Colonic mucosa (tissue), 4 donors: ENCODE measurements around the gene CPT1C. TPM values are rescaled to one million over a fixed set of nuclear protein-coding genes. Genes with fewer than 3 reads are reported as not detected.
A peak's percentile ranks its signal among the peaks of the same experiment; 100 is the strongest.

ENCODE experiments used
- DNase-seq: peaks from one replicate; pipeline ENCODE4 v3.0.0-alpha.2; 2020
- H3K27ac ChIP-seq: fragments of 200-600 bp; one replicate; pipeline ENCODE4 v1.8.0; 2021
- H3K27me3 ChIP-seq: fragments of 200-600 bp; one replicate; pipeline ENCODE4 v1.8.0; 2021
- H3K36me3 ChIP-seq: fragments of 200-600 bp; one replicate; pipeline ENCODE4 v1.8.0; 2021
- H3K4me1 ChIP-seq: fragments of 200-600 bp; one replicate; pipeline ENCODE4 v1.8.0; 2021; ENCODE audit warnings: mild to moderate bottlenecking
- H3K4me3 ChIP-seq: fragments of 200-600 bp; one replicate; pipeline ENCODE4 v1.8.0; 2021
- H3K9ac ChIP-seq, 2 donors: one replicate each; pipeline ENCODE4 v1.7.0; 2013; ENCODE audit warnings: control low read depth in 2 of 2, low read depth in 2 of 2, low read length in 2 of 2
- H3K9me3 ChIP-seq: fragments of 200-600 bp; one replicate; pipeline ENCODE4 v1.8.0; 2021
- CTCF ChIP-seq: fragments of 200-600 bp; IDR thresholded peaks from one replicate; pipeline ENCODE4 v1.8.0; 2022; ENCODE audit warnings: antibody characterized with exemption, mild to moderate bottlenecking
- intact Hi-C: fragments of 100-400 bp; cut with DNase I; formaldehyde crosslinking; loops from one replicate; pipeline ENCODE4 v1.14.1; 2022
- total RNA-seq, 2 donors: library from RNA; stranded (reverse); fragmentation: NEBNext Ultra II Directional in 1 of 2; extraction: Animal tissue kit (Norgen Biotek cat#: 25700) in 1 of 2; gene quantifications; one replicate each; pipeline ENCODE4 v1.2.1, GENCODE V29; 2021
- donor health status: healthy.
- donor health status: DM: no; HTN: no; CAD: no.
- donor health status: DM: no; HTN: no; CAD: no.

CPT1C gene
- total RNA-seq, 2 donors from 2014 or later: 1.2 to 2.0 TPM

- no peak overlapping the region for H3K4me3 ChIP-seq
- TF ChIP-seq CTCF: no peak
- no peaks in the 10 kb centered on the region for H3K4me1 ChIP-seq
- peak; percentile 42 for DNase-seq
- H3K36me3 ChIP-seq: no peaks in the 10 kb centered on the region
- no peak overlapping the region for H3K27ac ChIP-seq
- H3K9me3 ChIP-seq: no peaks in the 10 kb centered on the region
- no peaks in the 10 kb centered on the region for H3K27me3 ChIP-seq
- H3K9ac ChIP-seq: no peak overlapping the region
- intact Hi-C loops: no loop called here
These were observed 55.5 kb downstream of the CPT1C start for GRCh38 chr19:49746206-49746958.

- no peak for DNase-seq
- Histone ChIP-seq H3K27ac (no peak overlapping the region), H3K36me3 (no peaks in the 10 kb centered on the region), H3K27me3 (no peaks in the 10 kb centered on the region), H3K9me3 (no peaks in the 10 kb centered on the region), H3K4me3 (no peak overlapping the region), H3K9ac (no peak overlapping the region), H3K4me1 (no peaks in the 10 kb centered on the region)
- intact Hi-C loops: no loop called here
- TF ChIP-seq CTCF: no peak
These were observed 58.3 kb downstream of the CPT1C start for GRCh38 chr19:49749055-49749716.

GRCh38 chr19:49749771-49750170 is 58.9 kb downstream of the CPT1C start:
- no peaks in the 10 kb centered on the region for H3K36me3 ChIP-seq
- no peak overlapping the region for H3K27ac ChIP-seq
- TF ChIP-seq CTCF: no peak
- intact Hi-C loops: no loop called here
- H3K27me3 ChIP-seq: no peaks in the 10 kb centered on the region
- H3K9me3 ChIP-seq: no peaks in the 10 kb centered on the region
- no peak overlapping the region for H3K4me3 ChIP-seq
- no peaks in the 10 kb centered on the region for H3K4me1 ChIP-seq
- DNase-seq: no peak
- no peak overlapping the region for H3K9ac ChIP-seq

DNA sequence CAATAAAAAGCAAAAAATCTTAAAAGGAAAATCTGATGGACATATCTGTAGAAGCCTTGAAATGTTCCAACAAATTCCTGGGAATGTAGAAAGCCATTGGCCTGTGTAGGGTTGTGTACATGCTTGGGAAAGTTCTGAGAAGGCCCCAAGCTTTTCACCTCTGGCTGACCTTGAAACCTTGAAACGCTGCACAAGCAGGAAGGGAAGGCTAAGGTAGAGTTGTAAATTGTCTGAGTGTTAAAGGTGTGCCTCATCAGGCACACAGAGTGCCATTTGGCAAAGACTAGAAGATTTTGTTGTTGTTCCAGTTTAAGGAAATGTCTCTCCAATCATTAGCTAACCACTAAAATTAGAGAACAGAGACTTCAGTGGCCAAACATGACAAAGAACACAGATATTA is 61.8 kb downstream of the CPT1C start:
- no peak overlapping the region for H3K9ac ChIP-seq
- no peaks in the 10 kb centered on the region for H3K36me3 ChIP-seq
- TF ChIP-seq CTCF: no peak
- no peaks in the 10 kb centered on the region for H3K27me3 ChIP-seq
- no peak overlapping the region for H3K27ac ChIP-seq
- no peak for DNase-seq
- H3K9me3 ChIP-seq: no peaks in the 10 kb centered on the region
- intact Hi-C loops: no loop called here
- H3K4me1 ChIP-seq: no peaks in the 10 kb centered on the region
- H3K4me3 ChIP-seq: no peak overlapping the region

DNA sequence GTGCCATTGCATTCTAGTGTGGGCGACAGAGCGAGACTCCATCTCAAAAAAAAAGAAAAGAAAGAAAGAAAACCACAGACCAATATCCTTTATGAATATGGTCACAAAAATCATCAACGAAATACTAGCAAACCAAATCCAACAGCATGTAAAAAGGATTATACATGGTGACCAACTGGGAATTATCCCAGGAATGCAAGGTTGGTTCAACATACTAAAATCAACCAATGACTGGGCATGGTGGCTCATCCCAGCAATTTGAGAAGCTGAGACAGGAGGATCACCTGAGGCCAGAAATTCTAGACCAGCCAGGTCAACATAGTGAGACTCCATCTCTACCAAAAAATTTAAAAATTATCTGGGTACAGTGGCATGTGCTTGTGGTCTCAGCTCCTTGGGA is 65.0 kb downstream of the CPT1C start:
- Histone ChIP-seq H3K27me3 (no peaks in the 10 kb centered on the region), H3K9me3 (no peaks in the 10 kb centered on the region), H3K4me3 (no peak overlapping the region), H3K4me1 (no peaks in the 10 kb centered on the region), H3K27ac (no peak overlapping the region), H3K36me3 (no peaks in the 10 kb centered on the region), H3K9ac (no peak overlapping the region)
- DNase-seq: no peak
- intact Hi-C loops: no loop called here
- TF ChIP-seq CTCF: no peak
